Stomach (tissue), 9 donors: ENCODE results near the gene TMEM203. TPM values are rescaled to one million over a fixed set of nuclear protein-coding genes. Genes with fewer than 3 reads are reported as not detected.

Experiments used
- DNase-seq, 2 donors: peaks; one replicate each; pipeline versions ENCODE4 v3.0.0 to v3.0.0-alpha.2; 2013 to 2019
- H3K27ac ChIP-seq, 5 donors: fragments of 200-600 bp in 4 of 5; sonication (generic) in 4 of 5; one replicate each; pipeline ENCODE4 v1.5.1; 2013 to 2019; ENCODE audit warnings: mild to moderate bottlenecking in 1 of 5, moderate library complexity in 1 of 5
- H3K27me3 ChIP-seq, 3 donors: fragments of 200-600 bp; sonication (generic); one replicate each; pipeline ENCODE4 v1.5.1; 2017 to 2019; ENCODE audit warnings: mixed run types in 1 of 3
- H3K36me3 ChIP-seq, 4 donors: fragments of 200-600 bp; sonication (generic); 1 replicate in 3 of 4; 2 replicates in 1 of 4; pipeline ENCODE4 v1.5.1; 2016 to 2019
- H3K4me1 ChIP-seq, 4 donors: fragments of 200-600 bp; sonication (generic); one replicate each; pipeline ENCODE4 v1.5.1; 2016 to 2019
- H3K4me3 ChIP-seq, 4 donors: fragments of 200-600 bp; sonication (generic) in 3 of 4; one replicate each; pipeline ENCODE4 v1.5.1; 2016 to 2019; ENCODE audit warnings: mild to moderate bottlenecking in 1 of 4
- H3K9me3 ChIP-seq, 4 donors: fragments of 200-600 bp; sonication (generic); one replicate each; pipeline ENCODE4 v1.5.1; 2016 to 2019
- CTCF ChIP-seq, 7 experiments: fragments of 450-650 bp in 4 of 7; fragments of 200-600 bp in 3 of 7; sonication (generic) in 3 of 7; IDR thresholded peaks; one replicate each; pipeline ENCODE4 v1.5.1; 2016 to 2019; ENCODE audit warnings: antibody characterized with exemption in 7 of 7, control low read depth in 2 of 7, mild to moderate bottlenecking in 1 of 7
- EP300 ChIP-seq: sonication (generic); formaldehyde crosslinking; IDR thresholded peaks from one replicate; pipeline ENCODE4 v1.6.1; 2017; ENCODE audit warnings: antibody characterized with exemption
- POLR2A ChIP-seq, 4 donors: fragments of 450-650 bp; IDR thresholded peaks; one replicate each; pipeline ENCODE4 v1.6.1; 2016; ENCODE audit warnings: antibody characterized with exemption in 4 of 4, control low read depth in 2 of 4, mild to moderate bottlenecking in 1 of 4, moderate library complexity in 1 of 4
- POLR2AphosphoS5 ChIP-seq, 3 donors: sonication (generic); formaldehyde crosslinking; IDR thresholded peaks; one replicate each; pipeline ENCODE4 v1.6.1; 2016; ENCODE audit warnings: antibody characterized with exemption in 3 of 3
- WGBS, 5 donors: extraction: QIAGEN DNeasy Blood & Tissue Kit in 3 of 5; methylation state at CpG; one replicate each; pipeline versions ENCODE4 v1.1.5 to v1.1.7; 2013 to 2018; 5-methylcytosine and 5-hydroxymethylcytosine counted together
- intact Hi-C: fragments of 100-400 bp; cut with DNase I; formaldehyde crosslinking; loops from one replicate; pipeline ENCODE4 v1.15.1; 2023; ENCODE audit warnings: low total_unique reads
- polyA plus RNA-seq, 3 donors: library from polyadenylated mRNA; stranded (reverse); fragments of 200-250 nt; gene quantifications; one replicate each; pipeline ENCODE4 v1.2.3, GENCODE V29; 2013
- total RNA-seq, 5 donors: library from RNA; depleted of rRNA; stranded (reverse); fragments of >200 nt; gene quantifications; one replicate each; pipeline versions ENCODE4 v1.1.0 to v1.2.3, GENCODE V29; 2014 to 2016
- donor health status: healthy with polysubstance abuse.
- donor health status: Bipolar disorder and iron deficiency.
- donor health status: healthy.

Gene TMEM203
- total and polyA plus RNA-seq, 8 donors, result 20.6 to 37.0 (median 29.4) TPM

GRCh38 chr9:137223078-137223970 is 17.9 kb upstream of the TMEM203 start:
- 0 to 2% (median 1%) methylated on average over 20 to 63 of the region's 63 CpGs for WGBS, 5 donors
- H3K4me1 ChIP-seq, result peaks cover 45 to 92% (median 88%) of the 10 kb centered on the region in 4 donors
- intact Hi-C loops, result no loop called here
- no peaks in the 10 kb centered on the region for H3K9me3 ChIP-seq
- H3K27ac ChIP-seq, result peak overlapping the region; percentile 92 to 98 (median 94)
- TF ChIP-seq POLR2AphosphoS5 (IDR thresholded peaks at IDR 0.05) (peak; percentile 46 to 88 (median 69)), CTCF (IDR thresholded peaks at IDR 0.05) (peak in 1 of 7 experiments; percentile 20), EP300 (no peak)
- peak overlapping the region; percentile 70 to 73 (median 72) for H3K4me3 ChIP-seq
- no peaks in the 10 kb centered on the region for H3K36me3 ChIP-seq
- peak; percentile 98 to 99 for DNase-seq
- H3K27me3 ChIP-seq, result peaks cover 0 to 28% (median 4%) of the 10 kb centered on the region in 3 donors

DNA sequence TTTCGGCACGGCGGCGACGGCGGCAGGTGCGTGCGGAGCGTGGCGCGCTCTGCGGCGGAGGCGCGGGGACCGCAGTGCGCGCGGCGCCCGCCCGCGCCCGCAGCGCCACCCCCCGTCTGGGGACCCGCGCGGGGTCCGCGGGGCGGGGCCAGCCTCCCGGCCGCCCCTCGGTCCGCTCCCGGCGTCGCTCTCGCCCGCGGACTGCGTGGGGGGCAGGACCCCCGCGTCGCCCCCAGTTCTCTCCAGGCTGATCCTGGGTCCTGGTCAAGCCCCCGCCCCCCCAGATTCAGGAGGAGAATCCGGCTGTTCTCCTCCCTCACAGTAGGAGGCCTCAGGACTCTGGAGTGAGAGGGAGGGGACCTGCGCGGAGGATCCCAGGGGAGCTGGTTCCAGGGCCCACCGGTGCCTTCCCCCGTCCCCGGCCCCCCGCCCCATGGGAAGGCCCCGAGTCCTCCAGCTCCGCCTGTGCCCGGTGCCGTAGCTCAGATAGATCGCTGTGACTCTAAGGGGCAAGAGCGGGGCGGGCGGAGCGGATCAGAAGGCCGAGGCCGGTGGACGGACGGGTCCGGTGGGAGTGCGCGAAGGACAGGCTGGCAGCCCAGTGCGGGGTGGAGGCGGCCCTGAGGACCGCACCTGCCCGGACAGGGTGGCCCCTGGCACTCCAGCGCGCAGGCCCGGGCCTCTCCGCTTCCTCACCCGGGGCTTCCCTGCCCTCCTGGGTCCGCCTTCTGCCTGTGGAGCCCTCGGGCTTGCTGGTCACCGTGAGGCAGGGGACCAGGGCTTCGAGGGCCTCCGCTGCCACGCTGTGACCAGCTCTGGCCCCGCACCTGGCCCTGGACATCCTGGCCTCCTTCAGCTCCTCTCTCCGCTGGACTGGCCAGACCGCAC is 17.0 kb upstream of the TMEM203 start, which contains the start of gene RNF208:
Gene RNF208 (minus strand): TSS at position 51 of the 888 bp plus-strand sequence. CDS start 1,028 bp downstream, outside the sequence.
- TF ChIP-seq POLR2AphosphoS5 (IDR thresholded peaks at IDR 0.05), result no peak
- no peak for TF ChIP-seq EP300
- TF ChIP-seq POLR2A (IDR thresholded peaks at IDR 0.05), result no peak
- TF ChIP-seq CTCF (IDR thresholded peaks at IDR 0.05), result no peak
- no peaks in the 10 kb centered on the region for H3K9me3 ChIP-seq
- peak within 1 kb of the TSS; percentile 70 to 73 (median 72) for H3K4me3 ChIP-seq
- peak in 1 of 2 donors; percentile 66 for DNase-seq
- H3K27me3 ChIP-seq, result peaks cover 0 to 20% (median 0%) of the 10 kb centered on the region in 3 donors
- intact Hi-C loops, result no loop called here
- peaks cover 41 to 92% (median 88%) of the 10 kb centered on the region in 4 donors for H3K4me1 ChIP-seq
- peak within 1 kb of the TSS; percentile 92 to 98 (median 94) for H3K27ac ChIP-seq
- WGBS, 5 donors, result 3 to 9% (median 3%) methylated on average over 20 to 88 of the region's 88 CpGs
- no peaks in the 10 kb centered on the region for H3K36me3 ChIP-seq

- TF ChIP-seq POLR2AphosphoS5 (IDR thresholded peaks at IDR 0.05) (no peak), EP300 (no peak), POLR2A (IDR thresholded peaks at IDR 0.05) (no peak), CTCF (IDR thresholded peaks at IDR 0.05) (no peak)
- Histone ChIP-seq H3K27ac (peak overlapping the region; percentile 52 to 73 (median 64)), H3K4me1 (peaks cover 41 to 92% (median 88%) of the 10 kb centered on the region in 4 donors), H3K27me3 (peaks cover 0 to 14% (median 0%) of the 10 kb centered on the region in 3 donors), H3K36me3 (peaks cover 0 to 2% (median 0%) of the 10 kb centered on the region in 4 donors), H3K9me3 (no peaks in the 10 kb centered on the region), H3K4me3 (peak overlapping the region; percentile 44 to 58 (median 46))
- intact Hi-C loops, result no loop called here
- WGBS, 5 donors, result 5 to 21% (median 7%) methylated on average over 12 to 59 of the region's 61 CpGs
- peak in 1 of 2 donors; percentile 73 for DNase-seq
Observed at GRCh38 chr9:137221506-137222111, 16.2 kb upstream of the TMEM203 start.
